G401 (cell line): ENCODE data around the gene HRNR. TPM values are rescaled to one million over a fixed set of nuclear protein-coding genes. Genes with fewer than 3 reads are reported as not detected.

Experiments used
- total RNA-seq: library from RNA; depleted of rRNA; stranded (reverse); fragments of >200 nt; shearing (Covaris generic); gene quantifications from 2 replicates; pipeline ENCODE4 v1.2.3, GENCODE V29; 2014; rRNA removed

The HRNR gene
- total RNA-seq, 1 experiment from 2014 or later = not detected

Other genes starting within 250 kb of the HRNR start
- not detected in 2 replicates for gene S100A10, start 230.3 kb downstream of the HRNR start, total RNA-seq
- not detected in 2 replicates for gene S100A11, start 187.2 kb downstream of the HRNR start, total RNA-seq
- gene TCHHL1, start 135.1 kb downstream of the HRNR start, total RNA-seq = not detected in 2 replicates
- not detected in 2 replicates for gene TCHH, start 108.7 kb downstream of the HRNR start, total RNA-seq
- gene RPTN, start 65.0 kb downstream of the HRNR start, total RNA-seq = not detected in 2 replicates
- gene FLG, start 101.0 kb upstream of the HRNR start, total RNA-seq = not detected in 2 replicates
- gene FLG2, start 135.8 kb upstream of the HRNR start, total RNA-seq = not detected in 2 replicates
- gene CRNN, start 190.1 kb upstream of the HRNR start, total RNA-seq = not detected in 2 replicates